NCI-H2196 (cell line): Measurements from ENCODE around the gene LAMP2.
A peak's percentile ranks its signal among the peaks of the same experiment; 100 is the strongest.

Source experiments
- DNase-seq: peaks from one replicate; lab custom pipeline; 2025; ENCODE audit not compliant: unreplicated experiment; lab: John Stamatoyannopoulos, UW

The LAMP2 gene

DNA sequence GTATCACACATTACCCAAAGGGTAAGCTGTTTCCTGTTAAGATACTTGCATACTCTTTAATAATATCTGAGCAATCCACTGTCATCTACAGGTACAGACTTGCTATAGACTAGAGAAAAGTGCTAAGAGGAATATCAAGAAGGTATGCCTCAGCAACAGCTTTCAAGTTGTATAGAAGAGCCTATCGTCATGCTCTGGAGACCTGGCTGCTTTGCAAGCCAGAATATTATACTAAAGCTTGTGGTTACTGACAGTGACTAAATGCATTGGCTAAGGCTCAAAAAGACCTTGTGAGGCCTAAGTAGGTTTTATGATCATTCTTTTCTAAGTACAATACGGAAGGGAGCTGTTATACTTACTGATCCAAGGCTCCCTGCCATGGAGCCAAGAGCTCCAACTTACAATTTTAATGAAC lies 11.3 kb downstream of the LAMP2 start:
- DNase-seq, result peak; percentile 23

- DNase-seq, result no peak
These were observed 12.1 kb downstream of the LAMP2 start for GRCh38 chrX:120456973-120457372.

DNA sequence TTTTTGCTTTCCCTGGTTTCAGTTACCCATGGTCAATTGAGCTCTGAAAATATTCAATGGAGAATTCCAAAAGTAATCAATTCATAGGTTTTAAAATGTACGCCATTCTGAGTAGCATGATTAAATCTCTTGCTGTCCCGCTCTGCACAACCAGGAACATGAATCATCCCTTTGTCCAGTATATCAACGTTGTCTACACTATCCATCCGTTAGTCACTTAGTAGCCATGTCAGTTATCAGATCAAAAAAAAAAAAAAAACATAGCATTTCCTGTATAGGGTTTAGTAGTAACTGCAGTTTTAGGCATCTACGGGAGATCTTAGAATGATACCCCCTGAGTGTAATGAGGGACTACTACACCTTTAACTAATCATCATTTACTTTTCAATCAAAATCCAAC lies 15.1 kb downstream of the LAMP2 start:
- no peak for DNase-seq

- DNase-seq, result no peak
These were observed 17.0 kb downstream of the LAMP2 start for GRCh38 chrX:120452131-120452530.

DNA sequence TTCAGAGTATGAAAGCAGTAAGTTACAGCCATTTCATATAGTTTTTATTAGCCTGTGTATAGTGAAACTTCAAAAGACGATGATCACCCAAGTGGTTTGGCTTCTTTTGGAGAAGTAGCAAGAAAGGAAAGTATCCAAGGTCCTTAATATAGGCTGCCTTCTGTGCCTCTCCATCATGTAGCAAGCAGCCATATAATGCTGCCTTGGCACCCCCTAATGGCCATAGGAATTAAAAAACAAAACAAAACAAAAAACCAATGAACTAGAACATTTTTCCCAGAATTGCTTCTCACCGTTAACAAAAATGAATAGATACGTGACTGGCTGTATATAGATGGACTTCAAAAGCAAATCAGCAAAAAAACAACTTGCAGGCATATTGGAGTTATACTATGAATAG lies 18.9 kb downstream of the LAMP2 start:
- DNase-seq, result no peak

DNA sequence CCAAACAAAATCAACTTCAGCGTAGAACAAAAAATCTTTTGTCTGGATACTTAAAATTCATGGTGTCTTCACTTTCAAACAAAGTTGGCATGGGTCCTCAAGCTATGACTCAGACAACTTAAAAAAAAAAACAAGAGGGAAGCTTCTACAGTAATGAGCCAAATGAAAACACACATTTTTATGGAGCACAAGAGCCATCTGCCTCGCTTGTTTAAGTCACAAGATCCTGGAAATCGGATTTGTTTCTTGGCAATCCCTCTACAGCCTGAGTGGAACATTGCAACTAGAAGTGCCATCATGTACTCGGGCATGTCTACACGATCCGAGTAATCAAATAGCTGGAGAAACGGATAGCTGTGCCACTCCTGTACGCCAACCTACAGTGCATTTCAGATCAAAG lies 22.6 kb downstream of the LAMP2 start:
- DNase-seq, result peak; percentile 23

DNA sequence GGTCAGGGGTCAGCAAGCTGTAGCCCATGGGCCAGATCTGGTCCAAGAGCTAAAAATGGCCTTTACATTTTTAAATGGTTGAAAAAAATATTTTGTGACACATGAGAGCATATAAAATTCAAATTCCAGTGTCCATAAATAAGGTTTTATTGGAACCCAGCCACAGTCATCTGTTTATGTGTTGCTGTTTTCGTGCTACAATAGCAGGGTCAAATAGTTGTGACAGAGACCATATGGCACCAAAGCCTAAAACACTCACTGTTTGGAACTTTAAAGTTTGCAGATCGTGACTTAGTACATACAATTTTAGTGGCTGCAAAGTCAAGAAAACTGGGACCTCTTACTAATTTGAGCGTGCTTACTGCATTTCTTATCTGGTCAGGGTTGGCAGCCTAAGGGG lies 29.2 kb downstream of the LAMP2 start:
- DNase-seq, result no peak

GRCh38 chrX:120429776-120430540 lies 39.1 kb downstream of the LAMP2 start:
- no peak for DNase-seq

DNA sequence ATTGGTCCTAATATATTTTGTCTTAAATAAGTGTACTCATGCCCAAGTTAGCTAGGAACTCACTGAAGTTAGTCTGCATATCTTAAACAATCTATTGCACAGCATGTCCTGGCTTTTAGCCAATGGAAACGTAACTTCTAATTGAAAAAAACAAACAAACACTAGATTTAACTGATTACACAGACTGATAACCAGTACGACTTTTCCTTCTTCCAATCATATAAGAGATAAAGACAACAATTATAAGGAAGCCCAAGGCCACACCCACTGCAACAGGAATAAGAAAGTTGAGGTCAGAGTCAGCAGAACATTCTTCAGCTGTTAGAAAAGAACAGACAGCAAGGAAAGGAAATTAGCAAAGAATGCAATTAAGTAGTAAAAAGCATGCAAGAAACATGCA lies 40.8 kb downstream of the LAMP2 start:
- no peak for DNase-seq

- no peak for DNase-seq
These were observed 42.5 kb downstream of the LAMP2 start for GRCh38 chrX:120426599-120426998.

DNA sequence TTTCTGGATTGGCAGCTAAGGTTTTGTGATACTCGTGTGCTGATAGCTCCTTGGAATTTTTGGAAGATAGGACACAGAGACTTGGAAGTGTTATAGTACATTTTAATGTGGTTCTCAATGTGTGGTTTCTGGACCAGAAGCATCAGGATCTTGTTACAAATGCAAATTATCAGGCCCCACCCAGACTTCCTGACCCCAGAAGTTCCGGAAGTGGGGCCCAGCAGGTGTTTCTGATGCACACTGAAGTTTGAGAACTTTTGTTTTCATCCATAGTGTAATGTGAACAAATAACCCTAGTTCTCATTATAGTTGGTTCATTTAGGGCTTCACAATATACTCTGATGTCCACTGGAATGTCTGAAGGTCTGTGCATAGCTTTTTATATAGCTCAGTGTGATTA lies 49.6 kb downstream of the LAMP2 start:
- DNase-seq, result no peak

DNA sequence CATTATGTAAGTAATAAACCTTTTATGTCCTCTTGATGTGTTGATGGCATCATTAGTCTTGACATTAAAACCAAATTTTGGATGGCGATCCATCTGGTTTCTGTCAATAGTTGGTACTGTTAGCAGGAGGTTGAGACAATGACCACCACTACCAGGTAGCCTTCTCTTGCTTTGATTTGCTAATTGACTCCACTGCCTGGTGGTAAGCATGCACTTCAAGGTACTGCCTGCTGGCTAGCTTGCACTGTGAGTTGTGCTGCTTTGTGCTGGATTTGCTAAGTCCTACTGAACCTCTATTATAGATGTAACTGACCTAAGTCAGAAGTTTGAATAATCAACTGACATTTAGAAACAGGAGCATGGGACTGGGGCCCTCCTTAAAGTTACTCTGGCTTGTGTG lies 60.9 kb downstream of the LAMP2 start:
- no peak for DNase-seq

DNA sequence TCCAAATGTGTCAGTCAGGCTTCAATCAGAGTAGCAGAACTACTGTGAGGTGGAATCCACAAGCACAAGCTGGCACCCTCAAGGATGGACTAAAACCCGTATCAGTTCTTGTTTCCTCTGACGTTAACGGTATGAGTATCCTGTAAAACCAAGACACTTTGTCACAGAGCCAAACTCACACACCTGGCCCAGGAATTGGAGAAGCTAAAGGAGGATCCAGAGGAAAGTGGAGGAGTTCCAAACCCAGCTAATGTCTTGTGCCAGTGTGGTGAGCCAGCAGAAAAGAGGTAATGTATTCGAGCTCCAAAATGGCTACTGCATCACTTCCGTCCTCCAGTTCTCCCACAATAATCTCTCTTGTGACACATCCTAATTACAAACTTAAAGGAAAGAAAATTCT lies 62.5 kb downstream of the LAMP2 start:
- DNase-seq, result no peak

GRCh38 chrX:120402369-120402768 lies 66.7 kb downstream of the LAMP2 start:
- DNase-seq, result no peak

- no peak for DNase-seq
These were observed 67.8 kb downstream of the LAMP2 start for GRCh38 chrX:120401301-120401700.

DNA sequence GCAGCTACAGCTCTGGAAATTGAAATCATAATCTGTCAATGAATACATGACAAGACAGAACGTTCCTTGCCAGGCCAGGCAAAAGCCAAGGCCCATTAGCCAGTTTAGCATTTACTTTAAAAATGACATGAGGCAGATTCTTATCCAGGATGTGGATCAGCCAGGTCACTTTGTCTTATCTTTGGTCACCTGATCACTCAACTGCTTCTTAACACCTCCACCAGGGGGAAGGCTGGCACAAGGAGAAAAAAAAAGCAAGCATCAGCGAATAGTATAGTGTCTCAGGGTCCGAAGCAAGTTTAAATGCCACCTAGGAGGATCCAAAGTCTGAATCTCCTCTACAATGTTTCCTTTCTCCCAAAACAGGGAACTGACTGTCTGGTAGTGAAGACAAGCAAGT lies 88.4 kb downstream of the LAMP2 start:
- DNase-seq, result peak; percentile 9

GRCh38 chrX:120379937-120380681 lies 89.0 kb downstream of the LAMP2 start:
- no peak for DNase-seq

DNA sequence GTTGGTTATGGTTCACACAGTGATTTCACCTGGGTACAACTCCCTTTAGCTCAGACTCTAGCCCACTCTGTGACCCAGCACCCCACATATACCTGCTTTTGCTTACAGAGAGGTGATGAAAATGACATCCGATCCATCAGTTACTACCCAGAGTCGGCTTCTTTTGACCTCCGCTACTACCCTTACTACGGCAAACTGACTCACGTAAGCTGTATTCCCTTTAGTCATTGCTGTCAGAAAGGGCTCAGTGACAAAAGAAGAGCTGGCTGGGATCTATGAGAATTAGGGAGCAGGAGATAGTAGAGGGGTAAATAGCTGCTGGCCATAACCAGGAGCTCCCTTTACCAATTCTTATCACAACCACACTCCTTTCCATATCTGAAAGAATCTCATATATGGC lies 90.5 kb downstream of the LAMP2 start:
- no peak for DNase-seq
